NOMO-1 (cell line): ENCODE results near the gene SH3PXD2A.

ENCODE experiments used
- DNase-seq, 2 experiments: peaks; one replicate each; lab custom pipeline; 2025; ENCODE audit not compliant: unreplicated experiment in 2 of 2; lab: John Stamatoyannopoulos, UW

SH3PXD2A gene

GRCh38 chr10:103574097-103575061, 281.0 kb downstream of the SH3PXD2A start:
- DNase-seq, result no peak

GRCh38 chr10:103573205-103573487, 282.2 kb downstream of the SH3PXD2A start:
- no peak for DNase-seq

GRCh38 chr10:103572347-103573204, 282.8 kb downstream of the SH3PXD2A start:
- DNase-seq, result no peak

GRCh38 chr10:103571656-103571975, 283.8 kb downstream of the SH3PXD2A start:
- no peak for DNase-seq

- DNase-seq, result no peak
Observed at GRCh38 chr10:103570844-103571655, 284.3 kb downstream of the SH3PXD2A start.

GRCh38 chr10:103569896-103570295, 285.5 kb downstream of the SH3PXD2A start:
- no peak for DNase-seq

- DNase-seq, result no peak
Observed at GRCh38 chr10:103568505-103568904, 286.9 kb downstream of the SH3PXD2A start.

- no peak for DNase-seq
Observed at GRCh38 chr10:103566536-103566935, 288.8 kb downstream of the SH3PXD2A start.

- no peak for DNase-seq
Observed at GRCh38 chr10:103564776-103565520, 290.4 kb downstream of the SH3PXD2A start.

- no peak for DNase-seq
Observed at GRCh38 chr10:103564116-103564501, 291.3 kb downstream of the SH3PXD2A start.

- DNase-seq, result no peak
Observed at GRCh38 chr10:103563231-103564115, 291.9 kb downstream of the SH3PXD2A start.

GRCh38 chr10:103562383-103562782, 293.0 kb downstream of the SH3PXD2A start:
- no peak for DNase-seq

GRCh38 chr10:103560886-103561285, 294.5 kb downstream of the SH3PXD2A start:
- DNase-seq, result no peak

- no peak for DNase-seq
Observed at GRCh38 chr10:103559776-103560175, 295.6 kb downstream of the SH3PXD2A start.

GRCh38 chr10:103558911-103559310, 296.5 kb downstream of the SH3PXD2A start:
- no peak for DNase-seq

- DNase-seq, result no peak
Observed at GRCh38 chr10:103557455-103557854, 297.9 kb downstream of the SH3PXD2A start.

GRCh38 chr10:103556383-103557007, 298.9 kb downstream of the SH3PXD2A start:
- no peak for DNase-seq

- no peak for DNase-seq
Observed at GRCh38 chr10:103555712-103556111, 299.7 kb downstream of the SH3PXD2A start.

- DNase-seq, result no peak
Observed at GRCh38 chr10:103555325-103555649, 300.1 kb downstream of the SH3PXD2A start.
